ENCODE results near the gene VIPAS39.

DNA sequence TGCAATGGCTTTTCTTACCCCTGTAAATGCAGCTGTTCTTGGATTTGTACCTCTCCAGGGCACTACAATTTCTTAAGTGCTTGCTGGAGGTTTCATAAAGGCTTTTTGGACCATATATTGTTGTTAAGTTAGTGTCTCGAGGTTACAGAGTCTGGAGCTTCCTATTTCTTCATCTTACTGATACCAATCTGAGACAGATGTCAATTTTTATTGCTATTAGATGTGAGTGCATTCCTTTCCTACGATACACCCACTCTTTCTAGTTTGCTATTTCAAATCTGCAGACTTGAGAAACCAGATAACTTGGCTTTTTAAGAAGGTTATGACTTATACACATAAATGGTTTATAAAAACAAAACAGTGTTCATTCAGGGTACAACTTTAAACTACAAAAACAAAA lies 36.2 kb downstream of the VIPAS39 start:
- TF ChIP-seq, protein P1, sequence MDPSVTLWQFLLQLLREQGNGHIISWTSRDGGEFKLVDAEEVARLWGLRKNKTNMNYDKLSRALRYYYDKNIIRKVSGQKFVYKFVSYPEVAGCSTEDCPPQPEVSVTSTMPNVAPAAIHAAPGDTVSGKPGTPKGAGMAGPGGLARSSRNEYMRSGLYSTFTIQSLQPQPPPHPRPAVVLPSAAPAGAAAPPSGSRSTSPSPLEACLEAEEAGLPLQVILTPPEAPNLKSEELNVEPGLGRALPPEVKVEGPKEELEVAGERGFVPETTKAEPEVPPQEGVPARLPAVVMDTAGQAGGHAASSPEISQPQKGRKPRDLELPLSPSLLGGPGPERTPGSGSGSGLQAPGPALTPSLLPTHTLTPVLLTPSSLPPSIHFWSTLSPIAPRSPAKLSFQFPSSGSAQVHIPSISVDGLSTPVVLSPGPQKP (IDR thresholded peaks at IDR 0.05; ENCODE audit: borderline replicate concordance, low read depth, low read length), result no peak
- TF ChIP-seq POLR2A (IDR thresholded peaks at IDR 0.05; ENCODE audit: low read depth, low read length), result no peak
